Dendritic cell treated with granulocyte-macrophage colony-stimulating factor and Interleukin-4, amounts not matched to agents 40 ng/mL and 50 ng/mL, for 4 days (primary cell): ENCODE data around the gene PSMD8.

Experiments used
- H3K27ac Mint-ChIP-seq: one replicate; pipeline ENCODE4 v1.8.0; 2022; ENCODE audit warnings: mild to moderate bottlenecking, mixed read lengths
- H3K27me3 Mint-ChIP-seq: one replicate; pipeline ENCODE4 v1.8.0; 2022; ENCODE audit warnings: mild to moderate bottlenecking, mixed read lengths
- H3K36me3 Mint-ChIP-seq: one replicate; pipeline ENCODE4 v1.8.0; 2022; ENCODE audit warnings: low read depth, mixed read lengths
- H3K4me1 Mint-ChIP-seq: one replicate; pipeline ENCODE4 v1.8.0; 2022; ENCODE audit warnings: low read depth, mixed read lengths
- H3K4me3 Mint-ChIP-seq: one replicate; pipeline ENCODE4 v1.8.0; 2022; ENCODE audit warnings: mild to moderate bottlenecking, moderate library complexity, mixed read lengths
- H3K9me3 Mint-ChIP-seq: one replicate; pipeline ENCODE4 v1.8.0; 2022; ENCODE audit warnings: mixed read lengths
- intact Hi-C: fragments of 100-400 bp; cut with micrococcal nuclease; formaldehyde crosslinking; loops from one replicate; pipeline ENCODE4 v1.15.0; 2022

The PSMD8 gene

DNA sequence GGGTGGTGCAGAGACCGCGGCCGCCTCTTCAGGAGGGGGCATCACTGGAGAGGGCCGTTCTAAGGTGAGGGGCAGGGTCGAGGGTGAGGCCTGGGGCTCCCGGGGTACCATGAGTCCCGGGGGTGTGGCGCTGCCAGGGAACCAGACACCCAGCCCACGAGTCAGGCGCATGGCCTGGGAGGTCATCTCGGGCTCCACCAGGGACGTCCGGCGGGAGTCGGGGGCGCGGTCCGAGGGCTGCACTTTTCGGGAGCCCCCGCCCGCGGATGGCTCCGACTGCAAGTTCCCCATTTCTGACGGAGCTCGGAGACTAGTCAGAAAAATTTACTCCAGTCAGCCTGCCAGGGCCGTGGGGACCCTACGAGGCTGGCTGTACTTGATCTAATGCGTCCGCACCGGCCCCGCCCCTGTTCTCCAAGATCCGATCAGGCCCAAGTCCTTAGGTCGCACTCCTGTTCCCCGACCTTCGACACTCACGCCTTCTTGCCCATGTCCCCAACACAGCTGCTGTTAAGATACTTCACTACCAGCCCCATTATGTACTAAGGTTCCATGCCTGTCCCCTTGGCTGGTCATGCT is 12.7 kb downstream of the PSMD8 start:
- Mint-ChIP-seq H3K36me3 (peaks cover 44% of the 10 kb centered on the region), H3K4me3 (peak overlapping the region; percentile 81), H3K4me1 (peaks cover 34% of the 10 kb centered on the region), H3K27ac (peak overlapping the region; percentile 84), H3K27me3 (peaks cover 61% of the 10 kb centered on the region), H3K9me3 (no peaks in the 10 kb centered on the region)
- intact Hi-C loops = no loop called here

- peaks cover 64% of the 10 kb centered on the region for H3K27me3 Mint-ChIP-seq
- intact Hi-C loops = no loop called here
- H3K9me3 Mint-ChIP-seq = no peaks in the 10 kb centered on the region
- H3K27ac Mint-ChIP-seq = peak within 1 kb of the TSS; percentile 84
- peak within 1 kb of the TSS; percentile 81 for H3K4me3 Mint-ChIP-seq
- peaks cover 37% of the 10 kb centered on the region for H3K4me1 Mint-ChIP-seq
- peaks cover 37% of the 10 kb centered on the region for H3K36me3 Mint-ChIP-seq
Measured at GRCh38 chr19:38387550-38388348, 13.4 kb downstream of the PSMD8 start, which contains the start of gene GGN. GGN (minus strand) TSS chr19:38388034; CDS start chr19:38387261, 773 bp downstream.

DNA sequence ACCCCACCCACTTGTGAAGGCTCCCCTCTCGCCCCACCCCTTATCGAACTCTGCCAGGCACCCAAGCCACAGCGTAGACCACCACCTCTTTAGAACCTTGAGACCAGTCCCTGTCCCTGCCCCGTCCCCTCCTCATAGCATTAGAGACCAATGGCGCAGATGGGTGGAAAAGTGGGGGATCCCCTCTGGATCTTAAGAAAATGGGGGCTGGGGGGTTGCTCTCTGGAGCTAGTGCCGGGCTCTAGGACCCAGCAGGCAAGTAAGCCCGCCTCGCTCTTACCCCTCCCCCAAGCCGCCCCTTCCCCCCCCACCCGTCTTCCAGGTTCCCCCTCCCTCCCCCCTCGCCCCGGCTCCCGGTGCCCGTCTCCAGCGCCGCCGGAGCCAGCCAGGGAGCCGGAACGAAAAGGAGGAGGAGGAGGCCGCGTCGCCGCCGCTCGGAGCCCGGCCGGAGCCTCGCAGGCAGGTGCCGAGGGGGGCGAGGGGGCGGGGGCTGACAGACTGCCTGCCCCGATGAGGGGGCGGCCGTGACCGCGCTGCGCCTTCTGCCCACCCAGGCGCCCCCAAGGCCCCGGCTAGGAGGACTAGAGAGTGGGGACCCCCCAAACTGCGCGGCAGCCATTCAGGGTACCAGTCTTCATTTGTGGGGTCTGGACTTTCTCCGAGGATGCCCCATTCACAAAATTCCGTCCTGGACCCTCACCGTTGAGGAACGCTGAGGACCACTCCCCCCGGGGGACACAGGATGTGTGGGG is 14.2 kb downstream of the PSMD8 start, which contains the start of gene SPRED3:
Gene SPRED3, plus strand, starts transcription at position 349 of the 752 bp plus-strand sequence. CDS start 1,606 bp downstream, outside the sequence.
- intact Hi-C loops = no loop called here
- peaks cover 70% of the 10 kb centered on the region for H3K27me3 Mint-ChIP-seq
- H3K9me3 Mint-ChIP-seq = no peaks in the 10 kb centered on the region
- H3K4me1 Mint-ChIP-seq = peaks cover 42% of the 10 kb centered on the region
- H3K36me3 Mint-ChIP-seq = peaks cover 29% of the 10 kb centered on the region
- peak within 1 kb of the TSS; percentile 81 for H3K4me3 Mint-ChIP-seq
- H3K27ac Mint-ChIP-seq = peak within 1 kb of the TSS; percentile 84

DNA sequence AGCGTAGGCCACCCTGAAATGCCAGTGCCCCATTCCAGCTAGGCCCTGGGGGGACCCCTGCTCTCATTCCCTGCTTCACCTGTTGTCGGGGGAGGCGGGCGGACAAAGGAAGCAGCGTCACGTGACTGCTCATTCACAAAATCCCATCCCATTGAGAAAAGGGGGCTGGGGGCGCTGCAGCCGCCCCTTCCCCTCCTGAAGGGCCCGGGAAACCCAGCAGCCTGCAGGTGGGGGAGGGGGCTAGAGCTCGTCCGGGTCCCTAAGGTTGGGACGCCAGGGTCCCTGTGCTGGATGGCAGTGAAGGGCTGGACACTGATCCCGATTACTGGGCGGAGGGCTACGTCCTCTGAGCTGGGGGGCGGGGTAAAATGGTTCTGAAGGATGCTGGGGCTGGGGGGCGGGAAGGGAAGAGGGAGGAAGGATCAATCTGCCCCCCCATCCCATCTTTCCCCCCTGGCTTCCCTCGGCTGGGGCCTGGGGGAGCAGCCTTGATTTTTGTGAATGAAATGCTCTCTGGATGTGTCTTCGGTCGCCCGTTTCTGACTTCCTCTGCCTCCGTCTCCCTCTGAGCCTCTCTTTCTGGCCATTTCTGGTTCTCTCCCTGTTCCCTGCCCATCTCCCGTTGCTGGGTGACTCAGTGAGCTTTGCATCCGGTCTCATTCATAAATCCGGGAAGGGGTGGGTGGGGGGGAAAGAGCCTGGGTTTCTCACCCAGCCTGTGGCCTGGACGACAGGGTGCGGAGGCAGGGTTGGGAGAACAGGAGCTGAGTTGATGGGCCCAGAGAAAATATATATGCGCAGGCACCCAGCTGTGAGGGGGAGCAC is 14.9 kb downstream of the PSMD8 start:
- peaks cover 75% of the 10 kb centered on the region for H3K27me3 Mint-ChIP-seq
- H3K4me3 Mint-ChIP-seq = no peak overlapping the region
- no peaks in the 10 kb centered on the region for H3K9me3 Mint-ChIP-seq
- H3K27ac Mint-ChIP-seq = no peak overlapping the region
- intact Hi-C loops = no loop called here
- peaks cover 21% of the 10 kb centered on the region for H3K36me3 Mint-ChIP-seq
- peaks cover 40% of the 10 kb centered on the region for H3K4me1 Mint-ChIP-seq

DNA sequence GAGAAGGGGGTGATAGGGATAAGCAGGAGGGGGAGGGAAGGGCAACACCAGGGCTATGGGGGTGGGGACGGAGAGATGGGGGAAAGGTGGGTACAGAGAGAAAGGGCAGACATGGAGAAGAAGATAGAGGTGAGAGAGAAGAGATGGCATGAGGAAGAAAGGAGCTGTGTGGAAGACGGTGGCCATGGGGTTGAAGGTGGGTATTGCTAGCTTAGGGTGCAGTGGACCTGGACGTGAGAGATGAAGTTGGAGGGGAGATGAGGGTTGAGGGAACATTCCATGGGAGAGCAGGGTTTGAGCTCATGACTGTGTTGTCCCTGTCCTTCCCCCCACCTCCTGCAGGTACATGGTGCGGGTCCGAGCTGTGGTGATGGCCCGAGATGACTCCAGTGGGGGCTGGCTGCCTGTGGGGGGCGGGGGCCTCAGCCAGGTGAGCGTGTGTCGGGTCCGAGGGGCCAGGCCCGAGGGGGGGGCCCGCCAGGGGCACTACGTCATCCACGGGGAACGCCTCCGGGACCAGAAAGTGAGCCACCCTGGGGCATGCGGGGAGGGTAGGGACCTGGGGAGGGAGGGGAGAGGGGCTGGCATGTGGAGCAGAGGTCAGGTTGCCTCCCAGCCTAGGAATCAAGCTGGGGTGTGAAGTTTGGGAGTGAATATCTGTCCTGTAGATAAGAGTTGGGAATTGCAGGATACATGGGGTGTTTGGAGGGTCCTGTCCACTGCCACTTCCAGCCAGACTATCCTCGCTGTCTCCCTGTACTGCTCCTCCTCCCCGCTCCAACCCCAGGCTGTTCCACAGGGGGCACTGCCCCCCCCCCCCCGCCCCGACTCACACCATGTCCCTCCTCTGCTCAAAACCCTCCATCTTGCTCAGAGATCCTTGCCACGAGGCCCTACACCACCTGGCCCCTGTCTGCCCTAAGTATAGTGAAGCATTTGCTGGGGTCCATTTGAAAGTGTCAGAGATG is 15.9 kb downstream of the PSMD8 start:
- Mint-ChIP-seq H3K4me3 (no peak overlapping the region), H3K4me1 (peaks cover 37% of the 10 kb centered on the region), H3K27me3 (peaks cover 77% of the 10 kb centered on the region), H3K36me3 (peaks cover 12% of the 10 kb centered on the region), H3K27ac (no peak overlapping the region), H3K9me3 (no peaks in the 10 kb centered on the region)
- intact Hi-C loops = no loop called here

DNA sequence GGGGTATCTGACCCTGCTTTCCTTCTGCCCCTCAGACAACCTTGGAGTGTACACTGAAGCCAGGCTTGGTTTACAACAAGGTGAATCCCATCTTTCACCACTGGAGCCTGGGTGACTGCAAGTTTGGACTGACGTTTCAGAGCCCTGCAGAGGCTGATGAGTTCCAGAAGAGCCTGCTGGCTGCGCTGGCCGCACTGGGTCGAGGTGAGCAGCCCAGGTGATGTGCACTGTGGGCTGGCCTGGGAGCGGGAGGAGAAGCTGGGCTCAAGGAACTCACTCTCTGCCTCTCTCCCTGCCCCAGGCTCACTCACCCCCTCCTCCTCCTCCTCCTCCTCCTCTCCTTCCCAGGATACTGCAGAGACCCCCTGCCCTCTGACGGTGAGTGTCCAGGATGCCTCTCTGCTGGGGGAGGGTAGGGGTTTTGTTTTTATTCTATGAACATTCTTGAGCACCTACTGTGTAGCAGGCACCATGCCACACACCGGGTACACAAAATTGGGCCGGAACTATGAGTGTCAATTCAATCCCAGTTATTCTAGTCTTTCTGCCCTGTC is 17.6 kb downstream of the PSMD8 start:
- Mint-ChIP-seq H3K9me3 (no peaks in the 10 kb centered on the region), H3K27ac (no peak overlapping the region), H3K4me1 (peaks cover 27% of the 10 kb centered on the region), H3K27me3 (peaks cover 78% of the 10 kb centered on the region), H3K36me3 (peaks cover 6% of the 10 kb centered on the region), H3K4me3 (no peak overlapping the region)
- intact Hi-C loops = no loop called here

DNA sequence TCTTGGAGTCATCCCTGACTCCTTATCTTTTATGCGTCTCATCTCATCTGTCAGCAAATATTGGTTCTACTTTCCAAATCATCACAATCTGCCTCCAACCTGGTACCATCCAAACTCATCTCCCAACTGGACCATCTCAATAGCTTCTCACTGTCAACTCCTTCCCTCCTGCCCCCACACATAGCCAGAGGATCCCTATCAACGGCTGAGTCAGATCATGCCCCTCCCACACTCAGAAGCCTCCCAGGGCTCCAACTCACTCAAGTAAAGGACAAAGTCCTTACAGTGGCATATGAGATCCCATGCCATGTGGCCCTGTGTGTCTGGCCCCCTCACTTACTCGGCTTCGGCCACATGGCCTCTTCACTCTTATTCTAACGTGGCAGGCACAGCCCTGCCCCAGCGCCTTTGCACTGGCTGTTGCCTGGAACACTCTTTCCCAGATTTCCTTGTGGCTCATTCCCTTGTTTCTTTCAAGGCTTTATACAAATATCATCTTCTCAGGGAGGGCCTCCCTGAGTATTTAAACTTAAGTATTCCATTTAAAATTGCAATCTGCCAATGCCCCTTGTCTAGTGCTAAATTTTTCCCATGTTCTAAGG is 18.4 kb downstream of the PSMD8 start:
- Mint-ChIP-seq H3K36me3 (peaks cover 5% of the 10 kb centered on the region), H3K4me1 (peaks cover 20% of the 10 kb centered on the region), H3K27ac (no peak overlapping the region), H3K9me3 (no peaks in the 10 kb centered on the region), H3K4me3 (no peak overlapping the region), H3K27me3 (peaks cover 86% of the 10 kb centered on the region)
- intact Hi-C loops = no loop called here

DNA sequence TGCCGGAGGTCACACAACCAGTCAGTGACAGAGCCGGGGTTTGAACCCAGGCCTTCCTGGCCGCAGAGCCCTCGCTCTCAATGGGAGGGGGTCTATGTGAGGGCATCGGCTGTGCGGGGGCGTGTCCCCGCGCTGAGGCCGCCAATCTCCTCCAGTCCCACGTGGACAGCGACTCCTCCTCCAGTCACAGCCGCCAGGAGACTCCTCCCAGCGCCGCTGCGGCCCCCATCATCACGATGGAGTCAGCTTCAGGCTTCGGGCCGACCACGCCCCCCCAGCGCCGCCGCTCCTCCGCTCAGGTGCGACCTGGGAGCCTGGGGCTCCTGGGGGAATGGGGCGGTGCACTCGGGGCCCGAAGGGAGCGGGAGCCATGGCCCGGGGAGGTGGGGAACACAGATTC is 20.1 kb downstream of the PSMD8 start:
- Mint-ChIP-seq H3K4me1 (peaks cover 14% of the 10 kb centered on the region), H3K9me3 (no peaks in the 10 kb centered on the region)
- intact Hi-C loops = no loop called here

GRCh38 chr19:38395381-38396114 is 21.2 kb downstream of the PSMD8 start:
- H3K36me3 Mint-ChIP-seq = no peaks in the 10 kb centered on the region
- H3K4me3 Mint-ChIP-seq = no peak overlapping the region
- no peak overlapping the region for H3K27ac Mint-ChIP-seq
- intact Hi-C loops = no loop called here
- H3K9me3 Mint-ChIP-seq = no peaks in the 10 kb centered on the region
- H3K27me3 Mint-ChIP-seq = peaks cover 89% of the 10 kb centered on the region
- peaks cover 14% of the 10 kb centered on the region for H3K4me1 Mint-ChIP-seq

More for the DNA sequence above, 20.1 kb downstream of the PSMD8 start:
- no peak overlapping the region for H3K4me3 Mint-ChIP-seq
- H3K27ac Mint-ChIP-seq = no peak overlapping the region
- no peaks in the 10 kb centered on the region for H3K36me3 Mint-ChIP-seq
- peaks cover 89% of the 10 kb centered on the region for H3K27me3 Mint-ChIP-seq

DNA sequence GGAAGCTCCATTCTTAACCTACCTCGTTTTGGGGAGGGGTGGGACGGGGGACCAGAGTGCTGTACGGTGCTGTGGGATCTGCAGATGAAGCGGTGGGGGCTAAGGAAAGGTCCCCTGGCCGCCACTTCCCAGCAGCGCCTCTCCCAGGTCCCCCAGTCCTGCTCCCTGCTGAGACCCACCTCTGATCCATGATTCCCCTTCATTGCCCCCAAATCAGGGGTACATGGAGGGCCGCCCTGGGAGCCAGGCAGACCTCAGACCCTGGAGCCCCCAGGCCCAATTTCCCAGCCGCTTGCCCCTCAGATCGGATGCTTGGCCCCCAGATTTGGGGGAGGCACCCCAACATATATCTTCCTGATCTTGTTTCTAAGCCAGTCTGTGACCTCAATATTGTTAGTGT is 24.7 kb downstream of the PSMD8 start:
- intact Hi-C loops = no loop called here
- no peak overlapping the region for H3K4me3 Mint-ChIP-seq
- no peak overlapping the region for H3K27ac Mint-ChIP-seq
- peaks cover 11% of the 10 kb centered on the region for H3K36me3 Mint-ChIP-seq
- peaks cover 17% of the 10 kb centered on the region for H3K4me1 Mint-ChIP-seq
- H3K27me3 Mint-ChIP-seq = peaks cover 59% of the 10 kb centered on the region
- no peaks in the 10 kb centered on the region for H3K9me3 Mint-ChIP-seq

DNA sequence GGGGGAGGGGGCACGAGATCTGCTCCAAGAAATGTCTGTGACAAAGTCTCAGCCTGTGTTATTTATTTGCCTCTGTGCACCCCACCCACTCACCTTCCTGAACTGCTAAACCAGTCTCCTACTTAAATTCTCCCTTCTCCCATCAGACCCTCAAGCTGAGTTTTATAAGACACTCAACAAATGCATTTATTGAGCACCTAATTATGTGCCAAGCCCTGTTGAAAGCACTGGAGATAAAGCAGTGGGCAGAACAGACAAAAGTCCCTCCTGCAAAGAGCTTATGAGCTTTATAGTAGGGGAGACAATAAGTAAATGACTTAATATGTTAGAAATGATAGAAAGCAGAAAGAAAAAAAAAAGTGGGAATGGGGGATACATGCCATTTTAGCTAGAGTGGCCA is 25.2 kb downstream of the PSMD8 start:
- H3K36me3 Mint-ChIP-seq = peaks cover 11% of the 10 kb centered on the region
- H3K4me1 Mint-ChIP-seq = peaks cover 21% of the 10 kb centered on the region
- H3K27ac Mint-ChIP-seq = no peak overlapping the region
- no peak overlapping the region for H3K4me3 Mint-ChIP-seq
- H3K27me3 Mint-ChIP-seq = peaks cover 54% of the 10 kb centered on the region
- intact Hi-C loops = no loop called here
- no peaks in the 10 kb centered on the region for H3K9me3 Mint-ChIP-seq
